Measurements from ENCODE around the gene FOXQ1.
"Not testable (repeated sequence)": the region's sequence is repeated elsewhere in the genome, so short reads cannot be mapped to it uniquely, and the experiment has no call there.

The FOXQ1 gene

GRCh38 chr6:1314617-1315016, 2.7 kb downstream of the FOXQ1 start:
- TF ChIP-seq, protein P1, sequence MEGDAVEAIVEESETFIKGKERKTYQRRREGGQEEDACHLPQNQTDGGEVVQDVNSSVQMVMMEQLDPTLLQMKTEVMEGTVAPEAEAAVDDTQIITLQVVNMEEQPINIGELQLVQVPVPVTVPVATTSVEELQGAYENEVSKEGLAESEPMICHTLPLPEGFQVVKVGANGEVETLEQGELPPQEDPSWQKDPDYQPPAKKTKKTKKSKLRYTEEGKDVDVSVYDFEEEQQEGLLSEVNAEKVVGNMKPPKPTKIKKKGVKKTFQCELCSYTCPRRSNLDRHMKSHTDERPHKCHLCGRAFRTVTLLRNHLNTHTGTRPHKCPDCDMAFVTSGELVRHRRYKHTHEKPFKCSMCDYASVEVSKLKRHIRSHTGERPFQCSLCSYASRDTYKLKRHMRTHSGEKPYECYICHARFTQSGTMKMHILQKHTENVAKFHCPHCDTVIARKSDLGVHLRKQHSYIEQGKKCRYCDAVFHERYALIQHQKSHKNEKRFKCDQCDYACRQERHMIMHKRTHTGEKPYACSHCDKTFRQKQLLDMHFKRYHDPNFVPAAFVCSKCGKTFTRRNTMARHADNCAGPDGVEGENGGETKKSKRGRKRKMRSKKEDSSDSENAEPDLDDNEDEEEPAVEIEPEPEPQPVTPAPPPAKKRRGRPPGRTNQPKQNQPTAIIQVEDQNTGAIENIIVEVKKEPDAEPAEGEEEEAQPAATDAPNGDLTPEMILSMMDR (IDR thresholded peaks at IDR 0.05; ENCODE audit: insufficient read depth, low read depth, low read length, missing control alignments) = no peak
- no peak overlapping the region for H3K4me3 ChIP-seq (ENCODE audit: low read depth, low read length)
- no peak for DNase-seq (ENCODE audit: low read depth)

GRCh38 chr6:1315201-1315559, 3.3 kb downstream of the FOXQ1 start:
- TF ChIP-seq, protein P1 (IDR thresholded peaks at IDR 0.05; ENCODE audit: insufficient read depth, low read depth, low read length, missing control alignments) = no peak
- no peak overlapping the region for H3K4me3 ChIP-seq (ENCODE audit: low read depth, low read length)
- no peak for DNase-seq (ENCODE audit: low read depth)

- TF ChIP-seq, protein P1 (IDR thresholded peaks at IDR 0.05; ENCODE audit: insufficient read depth, low read depth, low read length, missing control alignments) = no peak
- H3K4me3 ChIP-seq (ENCODE audit: low read depth, low read length) = no peak overlapping the region
- DNase-seq (ENCODE audit: low read depth) = no peak
Observed at GRCh38 chr6:1315560-1316386, 3.9 kb downstream of the FOXQ1 start.

DNA sequence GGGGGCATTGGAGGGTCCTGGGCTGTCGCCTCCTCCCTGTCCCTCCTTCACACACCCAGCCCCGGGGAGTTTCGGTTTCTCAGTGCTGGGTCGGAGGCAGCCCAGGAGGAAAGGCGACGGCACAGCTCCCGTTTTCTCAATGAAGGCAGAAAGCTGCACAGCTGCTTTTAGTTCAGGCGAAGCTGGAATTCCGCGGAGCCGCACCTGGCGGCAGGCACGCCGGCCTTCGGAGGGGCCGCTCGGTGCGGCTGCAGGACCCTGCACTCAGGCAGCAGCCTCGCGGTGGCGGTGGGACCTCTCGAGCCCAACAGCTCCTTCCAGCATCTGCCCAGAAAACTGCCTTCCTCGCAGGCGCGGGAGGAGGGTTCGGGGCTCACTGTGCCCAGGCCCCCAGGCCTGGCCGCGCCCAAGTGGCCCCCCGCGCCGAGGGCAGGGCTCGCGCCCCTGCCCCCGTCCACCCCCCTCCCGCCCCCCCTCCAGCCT, 4.6 kb downstream of the FOXQ1 start:
- no peak for DNase-seq (ENCODE audit: low read depth)
- H3K4me3 ChIP-seq (ENCODE audit: low read depth, low read length) = no peak overlapping the region; the same call in 1 of the 2 replicates
- TF ChIP-seq, protein P1 (IDR thresholded peaks at IDR 0.05; ENCODE audit: insufficient read depth, low read depth, low read length, missing control alignments) = no peak

- no peak for DNase-seq (ENCODE audit: low read depth)
- H3K4me3 ChIP-seq (ENCODE audit: low read depth, low read length) = no peak overlapping the region
- TF ChIP-seq, protein P1 (IDR thresholded peaks at IDR 0.05; ENCODE audit: insufficient read depth, low read depth, low read length, missing control alignments) = no peak
Observed at GRCh38 chr6:1317302-1317815, 5.5 kb downstream of the FOXQ1 start.

GRCh38 chr6:1318036-1318435, 6.1 kb downstream of the FOXQ1 start:
- TF ChIP-seq, protein P1 (IDR thresholded peaks at IDR 0.05; ENCODE audit: insufficient read depth, low read depth, low read length, missing control alignments) = no peak
- DNase-seq (ENCODE audit: low read depth) = no peak
- H3K4me3 ChIP-seq (ENCODE audit: low read depth, low read length) = no peak overlapping the region

DNA sequence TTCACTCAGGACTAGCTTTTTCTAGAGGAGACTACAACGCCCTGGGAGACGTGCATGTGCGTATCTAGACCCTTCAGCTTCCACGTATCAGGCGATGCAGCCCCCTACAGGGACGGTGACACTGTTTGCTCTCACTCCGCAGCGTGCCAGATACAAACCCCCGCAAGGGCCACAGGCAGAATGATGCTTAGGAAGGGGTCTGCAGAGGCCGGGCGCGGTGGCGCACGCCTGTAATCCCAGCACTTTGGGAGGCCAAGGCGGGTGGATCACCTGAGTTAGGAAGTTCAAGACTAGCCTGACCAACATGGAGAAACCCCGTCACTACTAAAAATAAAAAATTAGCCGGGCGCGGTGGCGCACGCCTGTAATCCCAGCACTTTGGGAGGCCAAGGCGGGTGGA, 6.7 kb downstream of the FOXQ1 start:
- not testable (repeated sequence) for DNase-seq (ENCODE audit: low read depth); H3K4me3 ChIP-seq (ENCODE audit: low read depth, low read length)
